H7 (cell line): ENCODE measurements around the gene APPL2. TPM values are rescaled to one million over a fixed set of nuclear protein-coding genes. Genes with fewer than 3 reads are reported as not detected.
A peak's percentile ranks its signal among the peaks of the same experiment; 100 is the strongest.

Experiments used
- DNase-seq: peaks from one replicate; pipeline ENCODE4 v3.0.0; 2012
- H3K27me3 ChIP-seq: 2 replicates; pipeline ENCODE4 v1.6.0; 2011; ENCODE audit warnings: mild to moderate bottlenecking, low read length; ENCODE audit not compliant: control insufficient read depth, insufficient read depth
- H3K36me3 ChIP-seq: replicated peaks from 2 replicates; pipeline ENCODE4 v1.5.1; 2011; ENCODE audit warnings: low read length; ENCODE audit not compliant: control insufficient read depth, insufficient read depth
- H3K4me3 ChIP-seq: 2 replicates; pipeline ENCODE4 v1.5.1; 2011; ENCODE audit warnings: low read depth, mild to moderate bottlenecking, control low read depth, low read length, moderate library complexity; ENCODE audit not compliant: insufficient read depth
- total RNA-seq: library from RNA; depleted of rRNA; stranded (reverse); fragments of >200 nt; shearing (Covaris generic); gene quantifications from 2 replicates; pipeline ENCODE4 v1.2.3, GENCODE V29; 2014

APPL2 gene
- total RNA-seq, 1 experiment from 2014 or later, result 12.8 TPM

DNA sequence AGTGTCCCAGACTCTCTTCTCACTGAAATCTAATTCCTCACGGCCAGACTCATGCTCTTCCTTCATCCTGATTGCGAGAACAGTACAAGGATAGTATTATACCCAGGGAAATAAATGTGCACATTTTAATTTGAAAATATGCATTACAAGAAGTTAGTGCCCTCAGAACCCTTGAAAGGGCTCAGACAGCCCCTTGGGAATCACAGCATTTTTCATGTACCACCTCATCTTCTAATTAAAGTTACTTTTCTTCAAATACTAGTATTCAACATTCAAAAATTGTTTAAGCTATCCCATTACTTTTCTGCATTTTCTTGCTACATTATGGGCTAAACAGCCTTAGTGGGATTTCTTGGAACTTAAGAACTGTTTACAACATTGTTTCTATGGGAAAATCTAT, 1.7 kb upstream of the APPL2 start:
- Histone ChIP-seq H3K27me3 (no peaks in the 10 kb centered on the region), H3K36me3 (no peaks in the 10 kb centered on the region), H3K4me3 (no peak overlapping the region)
- DNase-seq, result no peak

DNA sequence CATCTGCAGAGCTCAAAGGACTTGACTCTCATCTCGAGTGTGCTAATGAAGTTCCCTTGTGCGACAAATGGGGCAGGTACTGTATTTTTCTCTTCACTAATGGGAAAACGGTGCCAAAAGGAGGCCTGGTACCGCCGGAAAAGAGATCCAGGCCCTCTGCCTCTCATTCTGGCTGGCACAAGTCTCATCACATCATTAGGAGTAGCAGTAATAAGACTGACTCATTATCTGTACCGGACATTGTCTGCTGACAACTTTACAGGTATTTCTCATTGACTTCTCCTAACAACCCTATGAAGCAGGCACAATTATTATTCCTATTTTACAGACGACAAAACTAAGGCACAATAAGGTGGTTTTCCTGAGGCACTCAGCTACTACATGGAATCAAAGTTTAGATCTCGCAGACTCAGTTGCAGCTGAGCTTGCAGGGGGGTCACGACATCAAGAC, 668 bp downstream of the APPL2 start:
- H3K27me3 ChIP-seq, result no peaks in the 10 kb centered on the region
- H3K4me3 ChIP-seq, result peak overlapping the region; percentile 82
- H3K36me3 ChIP-seq, result no peaks in the 10 kb centered on the region
- peak; percentile 22 for DNase-seq

DNA sequence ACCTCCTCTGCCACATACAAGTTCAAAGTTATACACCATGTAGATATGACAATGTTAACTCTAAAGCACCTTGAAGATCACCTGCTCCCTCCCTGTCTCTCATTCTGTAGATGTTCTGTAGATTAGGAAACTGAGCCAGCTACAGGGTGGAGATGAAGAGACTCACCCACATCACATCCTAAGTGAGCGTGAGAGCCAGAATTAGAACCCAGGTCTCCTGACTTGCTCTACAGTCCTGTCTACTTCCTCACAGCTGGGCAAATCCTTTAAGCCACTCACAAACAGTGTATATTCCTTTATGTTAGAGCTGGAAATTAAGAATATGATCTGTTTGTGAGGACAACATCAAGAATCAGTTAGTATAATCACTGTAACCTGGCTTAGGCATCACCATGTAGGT, 1.8 kb downstream of the APPL2 start:
- Histone ChIP-seq H3K27me3 (no peaks in the 10 kb centered on the region), H3K36me3 (no peaks in the 10 kb centered on the region; the same call in 1 of the 2 replicates), H3K4me3 (no peak overlapping the region)
- no peak for DNase-seq

DNA sequence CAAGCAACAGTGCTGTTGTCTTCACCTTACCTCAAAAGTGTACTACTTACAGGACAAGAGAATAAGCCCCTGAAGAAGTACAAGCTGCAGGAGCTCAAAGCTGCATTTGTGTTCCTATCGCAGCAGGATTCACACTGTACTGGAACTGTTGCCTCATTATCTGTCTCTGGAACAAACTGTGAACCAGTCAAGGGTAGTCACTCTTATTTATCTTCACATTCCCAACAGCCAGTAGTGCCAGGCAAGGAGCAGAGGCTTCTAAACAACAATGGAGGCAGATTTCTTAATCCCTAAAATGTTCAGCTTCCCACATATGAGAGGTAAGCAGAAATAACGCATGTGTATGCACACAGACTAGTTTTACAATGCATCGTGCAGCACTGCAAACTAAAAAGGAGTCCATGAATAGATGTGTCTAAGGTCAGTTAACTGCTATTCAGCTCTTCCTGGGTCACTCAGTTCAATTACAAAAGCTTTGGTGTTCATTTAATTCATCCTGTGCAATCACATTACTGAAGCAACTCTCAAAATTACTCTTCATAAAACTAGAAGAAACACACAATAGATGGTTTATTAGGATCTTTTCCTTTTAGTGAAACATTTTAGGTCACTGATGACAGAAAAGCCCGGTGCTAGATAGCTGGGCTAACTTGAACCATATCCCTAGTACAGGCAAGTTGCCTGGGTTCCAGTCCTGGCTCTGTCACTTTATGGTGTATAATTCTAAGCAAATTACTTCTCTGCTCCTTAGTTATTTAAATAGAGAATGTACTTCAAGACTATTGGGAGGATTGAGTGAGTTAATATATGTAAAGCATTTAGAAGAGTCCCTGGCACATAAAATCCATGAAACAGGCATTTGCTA, 2.7 kb downstream of the APPL2 start:
- H3K4me3 ChIP-seq, result no peak overlapping the region
- H3K27me3 ChIP-seq, result no peaks in the 10 kb centered on the region
- no peaks in the 10 kb centered on the region; the same call in 1 of the 2 replicates for H3K36me3 ChIP-seq
- DNase-seq, result no peak

DNA sequence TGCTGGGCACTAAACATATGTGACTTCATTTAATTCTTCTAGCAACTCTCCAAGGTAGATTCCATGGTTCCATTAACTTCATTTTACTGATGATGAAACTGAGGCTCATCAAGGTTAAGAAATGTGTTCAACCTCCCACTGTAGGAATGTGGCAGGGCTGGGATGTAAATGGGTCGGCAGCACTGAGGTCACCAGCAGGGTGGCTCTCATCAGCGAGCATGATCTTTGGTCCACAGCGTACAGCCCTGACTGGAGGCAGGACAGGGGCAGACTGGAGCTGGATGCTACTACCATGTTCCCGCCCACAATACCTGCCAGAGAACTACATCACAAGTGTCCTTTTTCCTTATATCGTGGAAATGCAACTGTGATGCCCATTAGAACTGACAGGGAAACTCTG, 4.6 kb downstream of the APPL2 start:
- Histone ChIP-seq H3K4me3 (no peak overlapping the region), H3K27me3 (no peaks in the 10 kb centered on the region)
- DNase-seq, result no peak

DNA sequence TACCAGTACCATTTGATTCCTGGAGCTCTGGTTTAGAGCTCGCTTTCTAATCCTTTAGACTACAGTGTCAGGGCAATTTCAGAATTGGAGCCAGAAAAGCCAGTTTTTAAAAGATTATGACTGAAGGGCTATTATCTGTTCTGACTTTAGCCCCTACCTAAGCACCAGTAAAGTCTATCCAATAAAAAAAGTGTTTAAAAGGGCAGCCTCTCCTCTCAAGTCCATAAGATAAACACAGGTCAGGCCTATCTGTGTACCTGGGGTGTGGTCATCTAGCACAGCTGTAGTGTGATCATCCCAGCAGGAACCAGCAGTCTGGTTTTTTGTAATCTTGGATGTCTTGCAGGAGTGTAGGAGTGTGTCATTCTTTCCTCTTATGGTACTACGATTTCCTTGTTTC, 6.6 kb downstream of the APPL2 start:
- Histone ChIP-seq H3K4me3 (no peak overlapping the region), H3K27me3 (no peaks in the 10 kb centered on the region), H3K36me3 (no peaks in the 10 kb centered on the region; the same call in 1 of the 2 replicates)
- no peak for DNase-seq

More for the DNA sequence above, 4.6 kb downstream of the APPL2 start:
- no peaks in the 10 kb centered on the region; the same call in 1 of the 2 replicates for H3K36me3 ChIP-seq

DNA sequence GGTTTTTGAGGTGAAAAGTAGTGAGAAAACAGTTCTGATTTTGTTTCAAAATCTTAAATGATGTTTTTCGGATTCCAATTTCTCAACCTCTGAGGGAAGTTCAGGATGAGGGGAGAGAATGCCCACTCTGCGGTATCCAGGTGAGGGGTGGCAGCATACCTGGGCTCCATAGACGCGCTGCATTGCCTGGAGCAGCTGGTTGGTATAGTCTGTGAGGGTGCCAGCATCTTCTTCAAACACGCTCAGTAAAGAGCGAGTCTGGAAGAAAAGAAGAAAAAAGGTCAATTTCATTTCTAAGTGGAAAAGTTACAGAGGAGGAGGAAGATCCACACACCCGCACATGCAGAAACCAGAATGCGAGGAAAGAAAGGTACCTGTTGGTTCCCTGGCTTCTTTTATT, 7.0 kb downstream of the APPL2 start:
- H3K36me3 ChIP-seq, result no peaks in the 10 kb centered on the region; the same call in 1 of the 2 replicates
- H3K27me3 ChIP-seq, result no peaks in the 10 kb centered on the region
- no peak overlapping the region for H3K4me3 ChIP-seq
- DNase-seq, result no peak

DNA sequence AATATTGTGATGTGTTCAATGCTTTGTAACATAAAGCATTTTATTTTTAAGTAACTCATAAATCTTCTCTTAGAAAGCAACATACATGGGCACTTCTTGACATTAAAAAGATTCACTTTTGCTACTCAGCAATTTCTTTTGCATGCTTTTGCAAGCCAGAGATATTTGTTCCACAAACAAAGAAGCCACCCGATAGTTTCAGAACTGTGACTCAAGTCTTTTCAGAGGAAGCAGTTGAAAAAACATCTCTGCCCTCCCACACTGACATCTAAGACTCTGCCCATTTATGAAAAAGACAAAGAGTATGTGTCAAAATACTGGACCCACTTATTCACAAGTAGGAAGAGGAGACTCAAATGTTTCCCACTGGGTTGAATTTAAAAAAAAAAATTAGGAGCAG, 7.5 kb downstream of the APPL2 start:
- DNase-seq, result no peak
- H3K4me3 ChIP-seq, result no peak overlapping the region
- H3K27me3 ChIP-seq, result no peaks in the 10 kb centered on the region
- H3K36me3 ChIP-seq, result no peaks in the 10 kb centered on the region; the same call in 1 of the 2 replicates

DNA sequence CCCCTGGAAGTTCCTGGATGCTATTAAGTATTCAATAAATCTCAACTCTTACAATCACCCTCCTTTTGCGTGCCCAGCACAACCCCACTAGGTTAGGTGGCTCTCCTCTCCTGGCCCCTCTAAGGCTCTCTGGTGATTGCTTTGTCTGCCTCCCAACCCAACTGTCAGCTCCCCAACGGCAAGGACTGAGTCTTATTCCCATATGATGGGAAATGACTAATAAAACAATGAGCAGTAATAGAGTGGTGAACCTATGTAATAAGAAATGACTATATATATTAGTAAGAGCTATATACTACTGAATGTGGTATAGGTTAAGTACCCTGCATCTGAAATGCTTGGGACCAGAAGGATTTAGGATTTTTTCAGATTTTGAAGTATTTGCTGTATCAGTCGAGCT, 8.1 kb downstream of the APPL2 start:
- no peak overlapping the region for H3K4me3 ChIP-seq
- no peaks in the 10 kb centered on the region for H3K27me3 ChIP-seq
- no peak for DNase-seq
- H3K36me3 ChIP-seq, result no peaks in the 10 kb centered on the region; the same call in 1 of the 2 replicates

DNA sequence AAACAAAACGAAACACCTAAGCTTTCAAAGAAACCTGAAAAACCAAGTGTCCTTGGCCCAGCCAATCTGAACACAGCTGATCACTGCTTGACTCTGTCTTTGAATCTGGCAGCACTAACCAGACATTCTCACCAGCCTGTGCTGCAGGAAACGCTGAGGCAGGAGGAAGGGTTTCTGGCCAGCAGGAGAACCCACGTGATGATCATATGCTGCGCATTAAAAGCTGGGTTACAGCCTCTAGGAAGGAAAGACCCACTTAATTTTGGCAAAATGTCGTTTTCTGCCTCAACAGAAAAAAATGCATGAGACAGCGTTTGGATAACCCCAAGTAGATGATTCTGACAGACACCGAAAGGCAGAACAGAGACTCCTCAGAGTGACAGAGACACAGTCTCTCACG, 9.8 kb downstream of the APPL2 start:
- Histone ChIP-seq H3K36me3 (peaks cover 2% of the 10 kb centered on the region; the same call in 1 of the 2 replicates), H3K4me3 (no peak overlapping the region), H3K27me3 (no peaks in the 10 kb centered on the region)
- DNase-seq, result no peak

DNA sequence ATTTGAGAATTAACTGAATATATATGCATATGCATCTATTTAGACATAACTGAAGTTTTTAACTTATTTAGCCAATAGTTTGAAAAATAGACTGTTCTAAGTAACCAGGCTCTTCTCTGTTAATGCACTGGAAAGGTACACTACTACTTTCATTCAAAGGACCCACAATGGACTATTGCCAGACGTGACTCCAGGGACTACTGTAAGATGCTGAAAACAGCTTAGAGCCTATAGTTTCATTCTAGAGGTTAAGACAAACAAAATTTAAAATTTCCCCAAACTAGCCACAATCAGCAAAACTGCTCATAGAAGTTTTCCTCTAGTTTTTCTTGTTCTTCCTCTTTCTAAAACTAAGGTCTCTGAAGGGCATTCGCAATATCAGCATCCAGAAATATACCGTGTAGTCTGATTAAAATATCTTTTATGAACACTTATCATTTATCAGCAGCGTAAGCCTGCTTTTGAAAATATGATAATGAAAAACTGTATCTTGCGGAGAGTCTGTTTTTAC, 10.4 kb downstream of the APPL2 start:
- Histone ChIP-seq H3K36me3 (peaks cover 2% of the 10 kb centered on the region; the same call in 1 of the 2 replicates), H3K27me3 (no peaks in the 10 kb centered on the region), H3K4me3 (no peak overlapping the region)
- no peak for DNase-seq

DNA sequence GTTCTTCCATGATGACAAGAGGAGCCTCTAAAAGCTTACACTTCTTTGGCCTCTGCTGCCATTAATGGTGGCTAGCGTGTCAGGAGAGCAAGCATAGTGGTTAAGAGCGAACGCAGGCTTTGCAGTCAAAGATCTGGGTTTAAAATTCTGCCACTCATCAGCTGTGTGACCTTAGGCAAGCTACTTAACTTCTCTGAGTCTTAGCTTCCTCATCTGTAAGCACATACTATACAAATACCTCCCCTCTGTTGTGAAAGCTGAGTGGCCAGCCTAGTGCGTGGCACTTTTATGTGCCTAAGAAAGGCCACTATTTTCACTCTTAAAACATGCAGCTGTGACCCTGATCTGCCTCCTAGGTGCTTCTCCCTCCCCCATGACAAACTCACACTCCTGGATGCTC, 11.6 kb downstream of the APPL2 start:
- H3K4me3 ChIP-seq, result no peak overlapping the region
- DNase-seq, result no peak
- peaks cover 2% of the 10 kb centered on the region; the same call in 1 of the 2 replicates for H3K36me3 ChIP-seq
- H3K27me3 ChIP-seq, result no peaks in the 10 kb centered on the region

DNA sequence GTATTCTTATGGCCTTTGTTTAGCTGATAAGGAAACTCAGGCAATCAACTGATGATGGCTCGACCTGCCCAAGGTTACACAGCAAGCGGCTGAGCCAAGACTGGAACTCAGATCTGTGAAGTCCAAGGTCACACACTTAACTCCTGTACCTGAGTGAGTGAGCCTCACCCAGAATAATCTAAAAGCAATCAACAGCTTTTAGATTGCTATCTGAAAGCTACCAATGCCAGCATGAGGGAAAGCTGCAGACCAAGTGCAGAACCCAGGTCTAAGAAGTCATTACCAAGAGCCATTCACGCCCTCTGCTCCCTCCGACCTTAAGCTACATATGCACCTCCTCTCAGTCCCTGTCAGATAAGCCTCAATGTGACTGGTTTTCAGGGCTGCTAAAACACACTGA, 12.1 kb downstream of the APPL2 start:
- DNase-seq, result no peak
- Histone ChIP-seq H3K27me3 (no peaks in the 10 kb centered on the region), H3K36me3 (peaks cover 2% of the 10 kb centered on the region; the same call in 1 of the 2 replicates), H3K4me3 (no peak overlapping the region)

DNA sequence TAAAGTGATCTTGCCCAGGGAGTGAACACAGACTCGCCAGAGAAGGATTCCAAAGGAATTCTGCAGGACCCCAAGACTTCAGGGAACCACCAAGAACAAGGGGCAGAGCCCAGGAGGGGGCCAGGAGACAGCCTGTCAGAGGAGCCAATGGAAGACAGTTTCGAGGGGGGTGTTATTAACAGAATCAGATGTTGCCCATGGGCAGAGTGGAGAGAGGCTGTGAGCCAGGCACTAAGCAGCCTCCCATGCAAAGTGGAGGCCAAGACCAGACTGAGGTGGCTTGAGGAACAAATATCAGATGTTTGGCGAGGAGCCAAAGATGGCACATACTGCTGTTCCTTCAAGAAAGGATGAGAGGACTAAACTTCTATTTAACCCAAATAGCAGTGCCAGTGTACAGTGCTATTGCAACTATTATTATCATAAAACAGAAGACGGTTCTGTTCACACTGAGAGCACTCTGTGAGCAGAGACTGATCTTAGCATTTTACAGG, 12.6 kb downstream of the APPL2 start:
- Histone ChIP-seq H3K27me3 (no peaks in the 10 kb centered on the region), H3K36me3 (peaks cover 2% of the 10 kb centered on the region; the same call in 1 of the 2 replicates), H3K4me3 (no peak overlapping the region)
- no peak for DNase-seq
